Measurements from ENCODE around the gene OR51V1.
"Not testable (repeated sequence)": the region's sequence is repeated elsewhere in the genome, so short reads cannot be mapped to it uniquely, and the experiment has no call there.

OR51V1 gene

DNA sequence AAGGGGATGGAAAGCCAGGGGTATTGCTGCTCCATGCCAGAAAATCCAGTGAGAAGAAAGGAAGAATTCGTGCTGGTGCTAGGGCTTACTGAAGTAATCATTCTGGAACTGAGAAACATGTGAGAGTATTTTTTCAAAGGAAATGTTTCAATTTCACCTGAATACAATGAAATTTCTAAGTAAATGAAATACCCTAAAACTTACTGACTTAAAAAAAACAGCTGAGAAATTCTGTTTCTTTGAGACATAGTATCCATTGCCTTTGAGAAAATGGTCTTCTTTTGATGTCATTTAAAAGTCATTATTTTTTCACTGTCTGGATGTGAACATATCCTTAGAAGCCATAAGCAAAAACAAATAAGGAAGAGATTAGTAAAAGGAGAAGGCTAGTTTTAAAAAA is at the start of gene OR51V1:
OR51V1 (minus strand) TSS at position 101 of the 400 bp plus-strand sequence; CDS start at position 101, 0 bp downstream.
- no peak for DNase-seq (ENCODE audit: low read depth in 2 of 2)

DNA sequence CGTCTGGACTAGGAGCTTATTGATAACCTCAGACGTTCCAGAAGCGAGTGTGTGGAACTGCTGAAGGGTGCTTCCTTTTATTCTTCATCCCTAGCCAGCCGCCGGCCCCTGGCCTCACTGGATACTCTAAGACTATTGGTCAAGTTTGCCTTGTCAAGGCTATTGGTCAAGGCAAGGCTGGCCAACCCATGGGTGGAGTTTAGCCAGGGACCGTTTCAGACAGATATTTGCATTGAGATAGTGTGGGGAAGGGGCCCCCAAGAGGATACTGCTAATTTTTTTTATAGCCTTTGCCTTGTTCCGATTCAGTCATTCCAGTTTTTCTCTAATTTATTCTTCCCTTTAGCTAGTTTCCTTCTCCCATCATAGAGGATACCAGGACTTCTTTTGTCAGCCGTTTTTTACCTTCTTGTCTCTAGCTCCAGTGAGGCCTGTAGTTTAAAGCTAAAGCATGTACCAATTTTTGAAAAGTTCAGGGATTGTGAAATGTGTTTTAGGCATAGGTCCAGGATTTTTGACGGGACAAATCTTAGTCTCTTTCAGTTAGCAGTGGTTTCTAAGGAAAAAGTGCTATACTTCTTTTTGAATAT is 49.4 kb upstream of the OR51V1 start, which contains the start of gene HBG1:
HBG1 (minus strand) TSS at position 51 of the 590 bp plus-strand sequence. CDS start 53 bp downstream, outside the sequence.
- not testable (repeated sequence) for DNase-seq (ENCODE audit: low read depth in 2 of 2)

GRCh38 chr11:5248498-5248897 is 48.0 kb upstream of the OR51V1 start:
- not testable (repeated sequence) for DNase-seq (ENCODE audit: low read depth in 2 of 2)

- DNase-seq (ENCODE audit: low read depth in 2 of 2) = no peak
Observed at GRCh38 chr11:5247472-5248192, 47.1 kb upstream of the OR51V1 start.

DNA sequence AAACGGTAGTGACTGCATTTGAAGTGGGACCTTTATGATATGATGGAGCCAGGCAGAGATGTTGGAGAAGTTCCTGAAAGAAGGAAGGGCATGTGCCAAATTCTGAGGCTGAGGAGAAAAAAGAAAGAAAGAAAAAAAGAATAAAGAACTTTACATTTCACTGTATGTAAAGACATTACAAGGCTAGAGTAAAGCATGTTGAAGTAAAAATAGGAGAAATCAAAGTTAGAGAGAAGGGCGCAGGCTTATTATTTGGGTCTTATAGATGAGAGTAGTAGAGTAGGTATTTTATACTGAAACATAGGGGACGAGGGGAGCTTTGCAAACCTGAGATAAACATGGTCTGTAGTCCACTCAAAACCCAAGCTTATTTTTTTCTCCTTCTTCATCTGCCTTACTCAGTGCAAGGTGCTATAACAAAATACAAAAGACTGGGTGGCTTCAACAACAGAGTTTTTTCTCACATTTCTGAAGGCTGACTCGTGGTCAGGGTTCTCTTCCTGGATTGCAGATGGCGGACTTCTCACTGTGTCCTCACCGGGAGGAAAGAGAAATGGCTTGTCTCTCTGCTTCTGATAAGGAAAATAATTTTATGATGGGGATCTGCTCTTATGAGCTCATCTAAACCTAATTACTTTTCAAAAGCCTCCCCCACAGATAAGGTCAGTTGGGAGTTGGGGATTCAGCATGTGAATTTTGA is 46.4 kb upstream of the OR51V1 start:
- no peak for DNase-seq (ENCODE audit: low read depth in 2 of 2)

DNA sequence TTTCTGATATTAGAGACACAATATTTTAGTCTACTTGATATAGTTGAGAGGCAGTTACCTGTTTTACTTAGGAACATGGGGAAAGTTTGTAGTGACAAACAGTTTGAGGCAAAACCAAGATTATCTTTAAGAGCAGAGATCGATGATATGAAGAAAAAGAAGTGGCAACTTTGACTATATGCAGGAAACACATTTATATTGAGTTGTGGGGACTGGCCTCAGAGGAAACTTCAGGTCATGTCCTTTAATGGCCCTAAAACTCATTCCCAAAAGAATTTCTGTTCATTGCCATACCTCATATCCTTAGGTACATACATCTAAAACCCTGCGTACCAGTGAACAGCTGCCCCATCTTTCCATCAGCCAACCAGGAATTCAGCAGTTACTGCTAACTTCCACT is 44.7 kb upstream of the OR51V1 start:
- no peak for DNase-seq (ENCODE audit: low read depth in 2 of 2)

GRCh38 chr11:5243816-5244180 is 43.3 kb upstream of the OR51V1 start:
- no peak for DNase-seq (ENCODE audit: low read depth in 2 of 2)

DNA sequence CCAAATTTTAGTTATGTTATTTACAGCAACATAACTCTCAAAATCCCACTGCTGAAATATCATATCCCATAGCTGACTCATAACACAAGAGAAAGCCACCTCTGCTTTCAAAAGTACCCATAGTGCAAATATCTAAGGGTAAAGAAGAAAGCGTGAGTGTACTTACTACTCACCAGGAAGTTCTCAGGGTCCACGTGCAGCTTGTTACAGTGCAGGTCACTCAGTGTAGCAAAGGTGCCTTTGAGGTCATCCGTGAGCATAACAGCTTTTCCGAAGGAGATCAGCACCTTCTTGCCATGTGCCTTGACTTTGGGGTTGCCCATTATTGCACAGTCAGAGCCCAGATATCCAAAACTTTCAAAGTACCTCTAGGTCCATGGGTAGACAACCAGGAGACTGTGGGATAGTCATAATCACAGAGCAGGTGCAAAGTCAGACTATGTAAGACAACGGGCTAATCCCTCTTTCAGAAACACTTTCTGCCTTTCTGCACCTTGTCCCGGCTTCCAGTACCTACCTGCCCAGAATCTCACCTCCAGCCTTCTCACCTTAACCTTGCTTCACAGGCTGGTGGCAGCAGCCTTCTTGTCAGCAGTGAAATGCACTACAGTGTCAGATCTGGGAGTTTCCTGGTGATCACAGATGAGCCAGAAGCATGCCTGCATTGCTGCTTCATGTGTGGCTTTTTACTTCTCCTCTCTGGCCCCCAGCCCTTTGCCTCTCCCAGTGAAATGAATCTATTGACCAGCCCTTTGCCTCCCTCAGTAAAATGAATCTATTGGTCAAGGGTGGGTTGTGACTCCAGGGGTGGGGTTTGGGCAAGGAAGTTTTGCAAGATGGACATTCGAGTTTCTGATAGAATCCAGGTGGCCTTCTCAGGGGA is 42.7 kb upstream of the OR51V1 start:
- no peak for DNase-seq (ENCODE audit: low read depth in 2 of 2)

- DNase-seq (ENCODE audit: low read depth in 2 of 2) = no peak
Observed at GRCh38 chr11:5242208-5242607, 41.7 kb upstream of the OR51V1 start.

GRCh38 chr11:5241458-5241857 is 41.0 kb upstream of the OR51V1 start:
- no peak for DNase-seq (ENCODE audit: low read depth in 2 of 2)

GRCh38 chr11:5240458-5240857 is 40.0 kb upstream of the OR51V1 start:
- DNase-seq (ENCODE audit: low read depth in 2 of 2) = no peak

GRCh38 chr11:5240056-5240455 is 39.6 kb upstream of the OR51V1 start:
- DNase-seq (ENCODE audit: low read depth in 2 of 2) = no peak

GRCh38 chr11:5239046-5239445 is 38.6 kb upstream of the OR51V1 start:
- DNase-seq (ENCODE audit: low read depth in 2 of 2) = no peak

- DNase-seq (ENCODE audit: low read depth in 2 of 2) = no peak
Observed at GRCh38 chr11:5238486-5238885, 38.0 kb upstream of the OR51V1 start.

- no peak for DNase-seq (ENCODE audit: low read depth in 2 of 2)
Observed at GRCh38 chr11:5237420-5237819, 36.9 kb upstream of the OR51V1 start.

DNA sequence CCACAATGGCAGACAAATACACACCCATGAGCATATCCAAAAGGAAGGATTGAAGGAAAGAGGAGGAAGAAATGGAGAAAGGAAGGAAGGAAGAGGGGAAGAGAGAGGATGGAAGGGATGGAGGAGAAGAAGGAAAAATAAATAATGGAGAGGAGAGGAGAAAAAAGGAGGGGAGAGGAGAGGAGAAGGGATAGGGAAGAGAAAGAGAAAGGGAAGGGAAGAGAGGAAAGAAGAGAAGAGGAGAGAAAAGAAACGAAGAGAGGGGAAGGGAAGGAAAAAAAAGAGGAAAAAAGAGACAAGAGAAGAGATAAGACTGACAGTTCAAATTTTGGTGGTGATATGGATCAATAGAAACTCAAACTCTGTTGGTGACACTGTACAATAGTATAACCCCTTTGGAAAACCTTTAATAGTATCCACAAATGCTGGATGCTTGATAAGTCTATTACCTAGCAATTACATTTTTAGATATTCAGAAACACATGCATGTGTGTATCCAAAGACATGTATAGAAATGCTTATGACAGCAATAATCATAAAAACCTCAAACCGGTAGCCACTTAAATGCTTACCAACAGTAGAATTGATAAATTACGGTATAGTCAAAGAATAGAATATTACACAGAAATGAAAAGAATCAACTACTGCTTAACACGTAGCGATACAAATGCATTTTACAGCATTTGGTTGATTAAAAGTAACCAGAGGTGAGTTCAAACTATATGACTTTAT is 35.0 kb upstream of the OR51V1 start:
- DNase-seq (ENCODE audit: low read depth in 2 of 2) = no peak

DNA sequence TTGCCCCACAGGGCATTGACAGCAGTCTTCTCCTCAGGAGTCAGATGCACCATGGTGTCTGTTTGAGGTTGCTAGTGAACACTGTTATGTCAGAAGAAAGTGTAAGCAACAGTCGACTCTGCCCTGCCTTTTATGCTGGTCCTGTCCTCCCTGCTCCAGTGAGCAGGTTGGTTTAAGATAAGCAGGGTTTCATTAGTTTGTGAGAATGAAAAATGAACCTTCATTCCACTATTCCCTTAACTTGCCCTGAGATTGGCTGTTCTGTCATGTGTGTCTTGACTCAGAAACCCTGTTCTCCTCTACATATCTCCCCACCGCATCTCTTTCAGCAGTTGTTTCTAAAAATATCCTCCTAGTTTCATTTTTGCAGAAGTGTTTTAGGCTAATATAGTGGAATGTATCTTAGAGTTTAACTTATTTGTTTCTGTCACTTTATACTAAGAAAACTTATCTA is 33.9 kb upstream of the OR51V1 start, which contains the start of gene HBD:
HBD (minus strand) TSS at position 103 of the 454 bp plus-strand sequence; CDS start at position 53, 50 bp downstream.
- no peak for DNase-seq (ENCODE audit: low read depth in 2 of 2)

GRCh38 chr11:5233307-5233706 is 32.8 kb upstream of the OR51V1 start:
- DNase-seq (ENCODE audit: low read depth in 2 of 2) = no peak

DNA sequence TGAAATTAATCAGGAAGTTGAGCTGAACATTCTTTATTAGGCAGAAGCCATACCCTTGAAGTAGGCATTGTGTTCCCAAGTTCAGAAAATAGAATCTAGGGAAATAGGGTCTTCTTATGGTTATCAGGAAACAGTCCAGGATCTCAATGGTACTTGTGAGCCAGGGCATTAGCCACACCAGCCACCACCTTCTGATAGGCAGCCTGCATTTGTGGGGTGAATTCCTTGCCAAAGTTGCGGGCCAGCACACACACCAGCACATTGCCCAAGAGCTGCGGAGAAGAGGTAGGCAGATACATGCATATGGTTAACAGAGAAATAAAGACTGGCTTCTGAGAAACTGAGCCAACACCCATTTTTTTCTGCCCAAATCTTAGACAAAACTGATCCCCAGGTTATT is 32.3 kb upstream of the OR51V1 start:
- DNase-seq (ENCODE audit: low read depth in 2 of 2) = no peak

DNA sequence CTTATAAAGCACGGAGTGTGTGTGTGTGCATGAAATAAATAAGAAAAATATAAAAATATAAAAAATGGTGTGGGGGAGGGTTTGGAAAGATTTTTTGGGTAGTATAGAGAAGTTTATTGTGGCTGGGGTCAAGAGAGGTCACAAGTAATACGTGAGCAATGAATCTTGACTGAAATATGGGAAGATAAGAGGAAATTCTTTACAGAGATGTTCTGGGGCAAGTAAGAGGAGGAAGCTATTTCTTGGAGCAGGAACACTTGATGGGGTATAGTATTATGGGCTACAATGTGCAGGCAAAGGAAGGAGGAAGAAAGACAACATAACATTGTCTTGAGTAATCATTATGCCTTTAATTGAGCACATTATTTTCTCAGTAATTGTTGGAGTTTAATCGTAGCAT is 31.7 kb upstream of the OR51V1 start:
- DNase-seq (ENCODE audit: low read depth in 2 of 2) = no peak

- no peak for DNase-seq (ENCODE audit: low read depth in 2 of 2)
Observed at GRCh38 chr11:5231111-5231510, 30.6 kb upstream of the OR51V1 start.
